HepG2 (cell line): Measurements from ENCODE around the gene SLC25A18. TPM values are rescaled to one million over a fixed set of nuclear protein-coding genes. Genes with fewer than 3 reads are reported as not detected.
A peak's percentile ranks its signal among the peaks of the same experiment; 100 is the strongest.

ENCODE experiments used
- ARNTL ChIP-seq: sonication (generic); formaldehyde crosslinking; IDR thresholded peaks from 2 replicates; pipeline ENCODE4 v1.4.0; 2020; ENCODE audit warnings: mild to moderate bottlenecking, missing genetic modification reagents
- CEBPB ChIP-seq: IDR thresholded peaks from 2 replicates; pipeline ENCODE4 v1.6.1; 2011; ENCODE audit warnings: low read depth, low read length, improper control_type of control experiment, borderline replicate concordance
- EEA1 ChIP-seq: sonication (generic); formaldehyde crosslinking; IDR thresholded peaks from 2 replicates; pipeline ENCODE4 v1.5.1; 2020; ENCODE audit warnings: mild to moderate bottlenecking, missing genetic modification reagents, borderline replicate concordance
- FOXK2 ChIP-seq: fragments of 450-650 bp; IDR thresholded peaks from 2 replicates; pipeline ENCODE4 v1.6.1; 2016
- HBP1 ChIP-seq: IDR thresholded peaks from 2 replicates; pipeline ENCODE4 v1.6.1; 2016; ENCODE audit warnings: low read depth, control low read depth
- HDAC2 ChIP-seq: sonication (generic); formaldehyde crosslinking; IDR thresholded peaks from 2 replicates; pipeline ENCODE4 v1.4.0; 2020; ENCODE audit warnings: missing genetic modification reagents
- KLF9 ChIP-seq: IDR thresholded peaks from 2 replicates; pipeline ENCODE4 v1.6.1; 2016; ENCODE audit warnings: low read depth
- SP5 ChIP-seq: IDR thresholded peaks from 2 replicates; pipeline ENCODE4 v1.6.1; 2016; ENCODE audit warnings: low read depth, borderline replicate concordance
- ZBTB14 ChIP-seq: sonication (generic); formaldehyde crosslinking; IDR thresholded peaks from 2 replicates; pipeline ENCODE4 v1.4.0; 2020; ENCODE audit warnings: missing genetic modification reagents
- ZBTB21 ChIP-seq: sonication (generic); formaldehyde crosslinking; IDR thresholded peaks from 2 replicates; pipeline ENCODE4 v1.4.0; 2020; ENCODE audit warnings: missing genetic modification reagents
- ZBTB3 ChIP-seq: sonication (generic); formaldehyde crosslinking; IDR thresholded peaks from 2 replicates; pipeline ENCODE4 v1.4.0; 2020; ENCODE audit warnings: low read depth, mild to moderate bottlenecking, moderate library complexity, missing genetic modification reagents, borderline replicate concordance
- ZKSCAN1 ChIP-seq: fragments of 150-350 bp; IDR thresholded peaks from 2 replicates; pipeline ENCODE4 v1.6.1; 2014; ENCODE audit warnings: low read length
- ZNF234 ChIP-seq: sonication (generic); formaldehyde crosslinking; conservative IDR thresholded peaks from 2 replicates; pipeline ENCODE4 v1.5.1; 2020; ENCODE audit warnings: mild to moderate bottlenecking, missing genetic modification reagents
- ZNF3 ChIP-seq: IDR thresholded peaks from 2 replicates; pipeline ENCODE4 v1.7.0; 2017; ENCODE audit warnings: inconsistent platforms
- ZNF331 ChIP-seq: sonication (generic); formaldehyde crosslinking; IDR thresholded peaks from 2 replicates; pipeline ENCODE4 v1.4.0; 2020; ENCODE audit warnings: missing genetic modification reagents
- ZNF562 ChIP-seq: sonication (generic); formaldehyde crosslinking; IDR thresholded peaks from 2 replicates; pipeline ENCODE4 v1.8.0; 2022; ENCODE audit warnings: missing genetic modification reagents, borderline replicate concordance
- ZNF589 ChIP-seq: sonication (generic); formaldehyde crosslinking; conservative IDR thresholded peaks from 2 replicates; pipeline ENCODE4 v1.8.0; 2022; ENCODE audit warnings: mild to moderate bottlenecking, moderate library complexity, missing genetic modification reagents
- ZNF607 ChIP-seq: sonication (generic); formaldehyde crosslinking; IDR thresholded peaks from 2 replicates; pipeline ENCODE4 v1.5.1; 2020; ENCODE audit warnings: missing genetic modification reagents, mild to moderate bottlenecking, borderline replicate concordance
- ZNF614 ChIP-seq: IDR thresholded peaks from 2 replicates; pipeline ENCODE4 v1.6.1; 2018; ENCODE audit warnings: missing biosample characterization, missing genetic modification reagents, inconsistent platforms, borderline replicate concordance
- ZNF670 ChIP-seq: sonication (generic); formaldehyde crosslinking; IDR thresholded peaks from 2 replicates; pipeline ENCODE4 v1.8.0; 2022; ENCODE audit warnings: mild to moderate bottlenecking, missing genetic modification reagents, borderline replicate concordance
- polyA plus RNA-seq, 8 experiments: library from polyadenylated mRNA; depleted of rRNA in 3 of 8; stranded (reverse) in 7 of 8; unstranded in 1 of 8; fragments of >200 nt; fragmentation: Illumina TruSeq in 4 of 8; extraction: Trizol in 4 of 8; gene quantifications; 2 replicates each; pipeline versions ENCODE4 v1.2.1 to v1.2.3, GENCODE V29; 2011 to 2016; ENCODE audit warnings: low read depth in 4 of 8, missing spikeins in 1 of 8, mixed read lengths in 1 of 8; ENCODE audit not compliant: insufficient read depth in 1 of 8
- total RNA-seq, 5 experiments: library from RNA; depleted of rRNA; stranded (reverse); fragments of >200 nt; fragmentation: Illumina TruSeq; extraction: Trizol; gene quantifications; 2 replicates each; pipeline ENCODE4 v1.2.3, GENCODE V29; 2016; ENCODE audit warnings: low read depth in 1 of 5
- TF ChIP-seq, protein P1 (sequence below): sonication (generic); formaldehyde crosslinking; IDR thresholded peaks from 2 replicates; pipeline ENCODE4 v1.5.1; 2020; ENCODE audit warnings: missing genetic modification reagents, mild to moderate bottlenecking, borderline replicate concordance
- TF ChIP-seq, protein P2 (sequence below): sonication (generic); formaldehyde crosslinking; IDR thresholded peaks from 2 replicates; pipeline ENCODE4 v1.4.0; 2020; ENCODE audit warnings: missing genetic modification reagents
- TF ChIP-seq, protein P3 (sequence below): sonication (generic); formaldehyde crosslinking; IDR thresholded peaks from 2 replicates; pipeline ENCODE4 v1.5.1; 2020; ENCODE audit warnings: mild to moderate bottlenecking, missing genetic modification reagents, moderate library complexity

Gene SLC25A18
- total and polyA plus RNA-seq, 2 of the 13 experiments (the other 11 are each of a cell fraction or from before 2014, with no cell fraction given) = 0.28 to 0.75 TPM

DNA sequence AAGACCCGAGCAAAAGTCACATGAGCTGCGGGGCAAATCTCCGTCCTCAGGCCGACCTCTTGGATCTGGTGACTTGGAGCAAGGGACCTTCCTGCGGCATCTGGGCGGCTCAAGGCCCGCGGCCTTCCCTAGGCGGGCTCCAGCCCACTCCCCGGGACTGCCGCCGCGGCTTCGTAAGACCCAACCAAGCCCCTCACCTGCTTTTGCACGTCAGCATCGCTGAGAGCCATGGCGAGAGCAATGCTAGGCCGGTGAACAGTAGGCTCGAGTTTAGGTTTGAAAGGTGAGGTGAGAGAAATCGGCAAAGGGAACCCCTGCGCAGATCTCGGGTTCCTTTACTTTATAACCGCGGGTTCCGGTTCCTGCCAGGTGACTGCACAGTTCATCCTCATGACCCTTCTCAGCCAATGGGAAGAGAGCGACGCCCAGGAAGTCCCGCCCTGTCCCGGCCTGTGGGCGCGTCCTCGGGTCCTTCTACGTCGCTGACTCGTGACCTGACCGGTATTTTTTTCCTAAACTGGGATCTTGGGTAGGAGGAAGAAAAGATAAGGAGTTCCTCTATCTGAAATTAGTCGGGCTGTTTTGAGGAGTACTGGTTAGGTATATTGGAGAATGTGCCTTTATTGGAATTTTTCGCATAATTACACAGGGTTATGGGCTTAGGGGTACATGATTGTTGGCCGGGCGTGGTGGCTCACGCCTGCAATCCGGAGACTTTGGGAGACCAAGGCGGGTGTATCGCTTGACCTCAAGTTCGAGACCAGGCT, 65.3 kb downstream of the SLC25A18 start, which contains the start of gene ATP6V1E1 (continued):
- TF ChIP-seq, protein P1, sequence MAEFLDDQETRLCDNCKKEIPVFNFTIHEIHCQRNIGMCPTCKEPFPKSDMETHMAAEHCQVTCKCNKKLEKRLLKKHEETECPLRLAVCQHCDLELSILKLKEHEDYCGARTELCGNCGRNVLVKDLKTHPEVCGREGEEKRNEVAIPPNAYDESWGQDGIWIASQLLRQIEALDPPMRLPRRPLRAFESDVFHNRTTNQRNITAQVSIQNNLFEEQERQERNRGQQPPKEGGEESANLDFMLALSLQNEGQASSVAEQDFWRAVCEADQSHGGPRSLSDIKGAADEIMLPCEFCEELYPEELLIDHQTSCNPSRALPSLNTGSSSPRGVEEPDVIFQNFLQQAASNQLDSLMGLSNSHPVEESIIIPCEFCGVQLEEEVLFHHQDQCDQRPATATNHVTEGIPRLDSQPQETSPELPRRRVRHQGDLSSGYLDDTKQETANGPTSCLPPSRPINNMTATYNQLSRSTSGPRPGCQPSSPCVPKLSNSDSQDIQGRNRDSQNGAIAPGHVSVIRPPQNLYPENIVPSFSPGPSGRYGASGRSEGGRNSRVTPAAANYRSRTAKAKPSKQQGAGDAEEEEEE (CRISPR knock-in tag) = no peak
- no peak for TF ChIP-seq ZNF234 (CRISPR knock-in tag)
- TF ChIP-seq ZNF3 (CRISPR knock-in tag) = no peak
- no peak for TF ChIP-seq EEA1 (CRISPR knock-in tag)
- no peak for TF ChIP-seq KLF9 (CRISPR knock-in tag)
- TF ChIP-seq ZNF614 = 0 out of 2 replicates have a peak, but pooled peaks have one; percentile 16
- TF ChIP-seq ZBTB14 = no peak
- no peak for TF ChIP-seq ZBTB21 (CRISPR knock-in tag)
- no peak for TF ChIP-seq CEBPB
- no peak for TF ChIP-seq ZNF670 (CRISPR knock-in tag)
- TF ChIP-seq, protein P2, sequence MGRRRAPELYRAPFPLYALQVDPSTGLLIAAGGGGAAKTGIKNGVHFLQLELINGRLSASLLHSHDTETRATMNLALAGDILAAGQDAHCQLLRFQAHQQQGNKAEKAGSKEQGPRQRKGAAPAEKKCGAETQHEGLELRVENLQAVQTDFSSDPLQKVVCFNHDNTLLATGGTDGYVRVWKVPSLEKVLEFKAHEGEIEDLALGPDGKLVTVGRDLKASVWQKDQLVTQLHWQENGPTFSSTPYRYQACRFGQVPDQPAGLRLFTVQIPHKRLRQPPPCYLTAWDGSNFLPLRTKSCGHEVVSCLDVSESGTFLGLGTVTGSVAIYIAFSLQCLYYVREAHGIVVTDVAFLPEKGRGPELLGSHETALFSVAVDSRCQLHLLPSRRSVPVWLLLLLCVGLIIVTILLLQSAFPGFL (CRISPR knock-in tag) = no peak
- TF ChIP-seq ZNF331 = no peak
- no peak for TF ChIP-seq ZKSCAN1
- no peak for TF ChIP-seq FOXK2
- TF ChIP-seq ZNF562 = no peak
- TF ChIP-seq HDAC2 (CRISPR knock-in tag) = peak; percentile 37; the same call in 1 of the 2 replicates
- TF ChIP-seq HBP1 (CRISPR knock-in tag) = 0 out of 2 replicates have a peak, but pooled peaks have one; percentile 72
- TF ChIP-seq ZBTB3 = no peak
- TF ChIP-seq, protein P3, sequence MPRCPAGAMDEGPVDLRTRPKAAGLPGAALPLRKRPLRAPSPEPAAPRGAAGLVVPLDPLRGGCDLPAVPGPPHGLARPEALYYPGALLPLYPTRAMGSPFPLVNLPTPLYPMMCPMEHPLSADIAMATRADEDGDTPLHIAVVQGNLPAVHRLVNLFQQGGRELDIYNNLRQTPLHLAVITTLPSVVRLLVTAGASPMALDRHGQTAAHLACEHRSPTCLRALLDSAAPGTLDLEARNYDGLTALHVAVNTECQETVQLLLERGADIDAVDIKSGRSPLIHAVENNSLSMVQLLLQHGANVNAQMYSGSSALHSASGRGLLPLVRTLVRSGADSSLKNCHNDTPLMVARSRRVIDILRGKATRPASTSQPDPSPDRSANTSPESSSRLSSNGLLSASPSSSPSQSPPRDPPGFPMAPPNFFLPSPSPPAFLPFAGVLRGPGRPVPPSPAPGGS (CRISPR knock-in tag) = peak; percentile 60; the same call in 1 of the 2 replicates
- 0 out of 2 replicates have a peak, but pooled peaks have one; percentile 19 for TF ChIP-seq ZNF607 (CRISPR knock-in tag)
- no peak for TF ChIP-seq SP5 (CRISPR knock-in tag)
- TF ChIP-seq ZNF589 (CRISPR knock-in tag) = 0 out of 2 replicates have a peak, but pooled peaks have one; percentile 48
- no peak for TF ChIP-seq ARNTL
